Ammon's horn (tissue), 1 donor: ENCODE data around the gene PGBD5.

Experiments used
- DNase-seq: peaks from one replicate; pipeline ENCODE4 v3.0.0-alpha.2; 2016; ENCODE audit warnings: low spot score

Gene PGBD5

GRCh38 chr1:230394741-230395140 lies 31.4 kb downstream of the PGBD5 start:
- no peak for DNase-seq

GRCh38 chr1:230394134-230394533 lies 32.0 kb downstream of the PGBD5 start:
- DNase-seq: no peak

- no peak for DNase-seq
Measured at GRCh38 chr1:230393722-230394121, 32.4 kb downstream of the PGBD5 start.

- DNase-seq: no peak
Measured at GRCh38 chr1:230392920-230393521, 33.1 kb downstream of the PGBD5 start.

- DNase-seq: no peak
Measured at GRCh38 chr1:230392536-230392909, 33.6 kb downstream of the PGBD5 start.

GRCh38 chr1:230391776-230392535 lies 34.2 kb downstream of the PGBD5 start:
- DNase-seq: no peak

GRCh38 chr1:230390371-230390770 lies 35.8 kb downstream of the PGBD5 start:
- no peak for DNase-seq

- no peak for DNase-seq
Measured at GRCh38 chr1:230387876-230388275, 38.3 kb downstream of the PGBD5 start.

- DNase-seq: no peak
Measured at GRCh38 chr1:230387296-230387695, 38.8 kb downstream of the PGBD5 start.

- DNase-seq: no peak
Measured at GRCh38 chr1:230386637-230387262, 39.4 kb downstream of the PGBD5 start.

GRCh38 chr1:230385930-230386329 lies 40.2 kb downstream of the PGBD5 start:
- no peak for DNase-seq

GRCh38 chr1:230385158-230385450 lies 41.0 kb downstream of the PGBD5 start:
- DNase-seq: no peak

GRCh38 chr1:230384380-230385157 lies 41.6 kb downstream of the PGBD5 start:
- no peak for DNase-seq

- no peak for DNase-seq
Measured at GRCh38 chr1:230383425-230383824, 42.7 kb downstream of the PGBD5 start.

GRCh38 chr1:230382001-230382491 lies 44.1 kb downstream of the PGBD5 start:
- DNase-seq: peak; percentile 62

- no peak for DNase-seq
Measured at GRCh38 chr1:230381585-230381984, 44.5 kb downstream of the PGBD5 start.

- peak; percentile 54 for DNase-seq
Measured at GRCh38 chr1:230381049-230381467, 45.1 kb downstream of the PGBD5 start.

- DNase-seq: no peak
Measured at GRCh38 chr1:230379928-230380327, 46.2 kb downstream of the PGBD5 start.

GRCh38 chr1:230379462-230379861 lies 46.7 kb downstream of the PGBD5 start:
- DNase-seq: no peak

GRCh38 chr1:230377851-230378250 lies 48.3 kb downstream of the PGBD5 start:
- no peak for DNase-seq

- no peak for DNase-seq
Measured at GRCh38 chr1:230377324-230377723, 48.8 kb downstream of the PGBD5 start.

- peak; percentile 78 for DNase-seq
Measured at GRCh38 chr1:230376296-230376695, 49.8 kb downstream of the PGBD5 start.

- DNase-seq: peak; percentile 85
Measured at GRCh38 chr1:230375780-230376179, 50.4 kb downstream of the PGBD5 start.
